GM10266 (cell line): ENCODE results near the gene KCNQ2.
A peak's percentile ranks its signal among the peaks of the same experiment; 100 is the strongest.

ENCODE experiments used
- DNase-seq: peaks from one replicate; pipeline ENCODE4 v3.0.0; 2012; ENCODE audit errors: extremely low spot score
- CTCF ChIP-seq: IDR thresholded peaks from 2 replicates; pipeline ENCODE4 v1.5.1; 2012; ENCODE audit warnings: mild to moderate bottlenecking, low read depth; ENCODE audit not compliant: control insufficient read depth, insufficient read depth; ENCODE audit errors: missing control alignments

The KCNQ2 gene

GRCh38 chr20:63444548-63444947 is 27.9 kb downstream of the KCNQ2 start:
- no peak for TF ChIP-seq CTCF
- no peak for DNase-seq

- no peak for TF ChIP-seq CTCF
- DNase-seq = no peak
Observed at GRCh38 chr20:63443606-63444395, 28.7 kb downstream of the KCNQ2 start.

- DNase-seq = peak; percentile 82
- peak; percentile 71 for TF ChIP-seq CTCF
Observed at GRCh38 chr20:63442100-63442493, 30.4 kb downstream of the KCNQ2 start.

GRCh38 chr20:63441136-63442099 is 31.0 kb downstream of the KCNQ2 start:
- DNase-seq = peak; percentile 84
- TF ChIP-seq CTCF = peak; percentile 2

- TF ChIP-seq CTCF = no peak
Observed at GRCh38 chr20:63440366-63440955, 32.0 kb downstream of the KCNQ2 start.

GRCh38 chr20:63439866-63440265 is 32.6 kb downstream of the KCNQ2 start:
- no peak for DNase-seq
- no peak for TF ChIP-seq CTCF

More at GRCh38 chr20:63440366-63440955, 32.0 kb downstream of the KCNQ2 start:
- DNase-seq = no peak
